Lower leg skin (tissue), 4 donors: ENCODE results near the gene RAPGEF3. TPM values are rescaled to one million over a fixed set of nuclear protein-coding genes. Genes with fewer than 3 reads are reported as not detected.

Experiments
- DNase-seq, 2 donors: peaks; one replicate each; pipeline ENCODE4 v3.0.0-alpha.2; 2019; ENCODE audit warnings: low spot score in 2 of 2
- H3K4me3 ChIP-seq: fragments of 200-600 bp; sonication (generic); 2 replicates; pipeline ENCODE4 v1.5.1; 2017; ENCODE audit warnings: mild to moderate bottlenecking, low read depth; ENCODE audit not compliant: poor library complexity, severe bottlenecking
- POLR2A ChIP-seq, 2 donors: fragments of 450-650 bp; IDR thresholded peaks; one replicate each; pipeline ENCODE4 v1.6.1; 2016 to 2017; ENCODE audit warnings: antibody characterized with exemption in 2 of 2, mild to moderate bottlenecking in 1 of 2, moderate library complexity in 1 of 2
- WGBS, 2 donors: methylation state at CpG; one replicate each; pipeline ENCODE4 v1.1.5; 2018; 5-methylcytosine and 5-hydroxymethylcytosine counted together
- intact Hi-C: fragments of 100-400 bp; cut with DNase I; formaldehyde crosslinking; loops from one replicate; pipeline ENCODE4 v1.15.0; 2023; ENCODE audit warnings: low total_unique reads
- total RNA-seq, 4 donors: library from RNA; depleted of rRNA; stranded (reverse); fragments of >200 nt; gene quantifications; one replicate each; pipeline ENCODE4 v1.1.0, GENCODE V29; 2016
- TF ChIP-seq, protein P1 (sequence below), 3 donors: fragments of 450-650 bp; IDR thresholded peaks; one replicate each; pipeline ENCODE4 v1.5.1; 2016; ENCODE audit warnings: antibody characterized with exemption in 3 of 3, mild to moderate bottlenecking in 3 of 3, moderate library complexity in 2 of 3

The RAPGEF3 gene
- total RNA-seq, 4 donors from 2014 or later = 13.4 to 27.8 (median 18.9) TPM

DNA sequence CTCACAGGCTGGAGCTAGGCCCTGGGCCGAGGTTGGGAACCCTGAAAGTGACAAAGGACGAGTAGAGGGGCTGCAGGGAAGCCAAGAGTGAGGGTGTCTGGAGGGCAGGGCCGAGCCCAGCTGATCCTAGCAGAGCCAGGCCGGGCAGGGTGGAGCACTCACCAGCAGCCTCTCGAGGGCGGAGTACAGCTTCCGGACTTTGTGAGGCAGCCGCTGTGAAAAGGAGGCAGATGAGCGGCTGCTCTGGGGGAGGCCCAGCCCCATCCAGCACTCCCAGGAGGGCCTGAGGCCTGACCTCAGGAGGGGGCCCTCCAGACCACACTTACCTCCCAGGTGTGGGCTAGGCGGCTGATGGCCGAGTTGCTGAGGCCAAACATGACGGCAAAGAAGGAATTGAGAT is 18.7 kb downstream of the RAPGEF3 start:
- no peak for DNase-seq
- TF ChIP-seq, protein P1, sequence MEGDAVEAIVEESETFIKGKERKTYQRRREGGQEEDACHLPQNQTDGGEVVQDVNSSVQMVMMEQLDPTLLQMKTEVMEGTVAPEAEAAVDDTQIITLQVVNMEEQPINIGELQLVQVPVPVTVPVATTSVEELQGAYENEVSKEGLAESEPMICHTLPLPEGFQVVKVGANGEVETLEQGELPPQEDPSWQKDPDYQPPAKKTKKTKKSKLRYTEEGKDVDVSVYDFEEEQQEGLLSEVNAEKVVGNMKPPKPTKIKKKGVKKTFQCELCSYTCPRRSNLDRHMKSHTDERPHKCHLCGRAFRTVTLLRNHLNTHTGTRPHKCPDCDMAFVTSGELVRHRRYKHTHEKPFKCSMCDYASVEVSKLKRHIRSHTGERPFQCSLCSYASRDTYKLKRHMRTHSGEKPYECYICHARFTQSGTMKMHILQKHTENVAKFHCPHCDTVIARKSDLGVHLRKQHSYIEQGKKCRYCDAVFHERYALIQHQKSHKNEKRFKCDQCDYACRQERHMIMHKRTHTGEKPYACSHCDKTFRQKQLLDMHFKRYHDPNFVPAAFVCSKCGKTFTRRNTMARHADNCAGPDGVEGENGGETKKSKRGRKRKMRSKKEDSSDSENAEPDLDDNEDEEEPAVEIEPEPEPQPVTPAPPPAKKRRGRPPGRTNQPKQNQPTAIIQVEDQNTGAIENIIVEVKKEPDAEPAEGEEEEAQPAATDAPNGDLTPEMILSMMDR (IDR thresholded peaks at IDR 0.05) = no peak
- no peak for TF ChIP-seq POLR2A (IDR thresholded peaks at IDR 0.05)
- 36 to 52% methylated on average over 12 of the region's 12 CpGs for WGBS, 2 donors
- no peak overlapping the region for H3K4me3 ChIP-seq
- intact Hi-C loops = loop anchor here (5.0 kb wide), 1 partner anchor 97 kb away; no protein-coding TSS in a partner anchor

DNA sequence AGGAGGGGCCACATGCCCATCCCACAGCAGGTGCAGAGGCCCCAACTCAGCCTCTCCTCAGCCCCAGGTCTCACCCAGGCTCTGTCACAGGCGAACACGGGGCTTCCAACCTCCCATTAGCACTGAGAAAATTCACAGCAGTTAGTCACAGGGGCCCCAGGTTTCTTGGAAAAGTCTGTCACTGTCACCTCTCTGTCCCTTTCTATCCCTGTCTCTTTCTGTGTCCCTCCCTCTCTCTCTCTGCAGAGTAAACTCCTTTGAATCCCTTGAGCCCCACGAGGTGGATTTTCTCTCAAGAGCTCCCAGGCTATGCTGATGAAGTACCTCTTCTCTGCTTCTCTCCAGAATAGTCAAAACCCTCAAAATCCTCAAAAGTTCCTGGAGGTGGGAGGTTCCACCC is 19.4 kb downstream of the RAPGEF3 start:
- intact Hi-C loops = no loop called here
- 87 to 97% methylated on average over 3 of the region's 3 CpGs for WGBS, 2 donors
- no peak for DNase-seq
- TF ChIP-seq POLR2A (IDR thresholded peaks at IDR 0.05) = no peak
- TF ChIP-seq, protein P1 (IDR thresholded peaks at IDR 0.05) = no peak
- H3K4me3 ChIP-seq = no peak overlapping the region

DNA sequence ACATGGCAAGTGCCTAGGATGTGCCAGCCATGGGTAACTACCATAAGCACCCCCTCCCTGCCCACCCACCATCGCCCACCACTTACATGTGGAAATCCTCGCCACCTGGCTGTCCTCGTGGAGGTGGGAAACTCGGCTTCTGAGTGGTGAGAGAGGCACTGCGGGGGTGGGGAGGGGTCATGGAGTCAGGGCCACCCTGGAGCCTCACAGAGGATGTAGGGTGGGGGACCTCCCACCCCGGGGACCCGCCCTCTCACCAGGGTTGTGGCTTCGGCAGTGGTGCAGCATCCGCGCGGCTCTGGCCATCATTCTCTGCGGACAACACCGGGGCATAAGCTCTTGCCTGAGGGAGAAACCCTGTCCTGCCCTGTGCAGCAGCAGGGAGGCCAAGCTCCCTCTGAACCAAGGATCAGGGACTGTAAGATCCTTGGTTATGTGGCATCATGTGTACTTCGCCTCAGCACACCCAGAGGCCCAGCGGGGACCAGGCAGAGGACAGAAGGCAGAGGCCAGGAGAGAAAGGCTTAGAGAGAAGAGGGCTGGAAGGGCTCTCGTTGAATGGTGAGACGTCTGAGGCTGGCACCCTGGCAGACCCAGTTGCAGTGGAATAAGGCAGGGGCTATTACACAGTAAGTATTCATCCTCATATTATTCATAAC is 20.6 kb downstream of the RAPGEF3 start:
- TF ChIP-seq, protein P1 (IDR thresholded peaks at IDR 0.05) = no peak
- no peak for TF ChIP-seq POLR2A (IDR thresholded peaks at IDR 0.05)
- WGBS, 2 donors = 82 to 88% methylated on average over 16 to 17 of the region's 17 CpGs
- DNase-seq = no peak
- intact Hi-C loops = no loop called here
- H3K4me3 ChIP-seq = no peak overlapping the region

DNA sequence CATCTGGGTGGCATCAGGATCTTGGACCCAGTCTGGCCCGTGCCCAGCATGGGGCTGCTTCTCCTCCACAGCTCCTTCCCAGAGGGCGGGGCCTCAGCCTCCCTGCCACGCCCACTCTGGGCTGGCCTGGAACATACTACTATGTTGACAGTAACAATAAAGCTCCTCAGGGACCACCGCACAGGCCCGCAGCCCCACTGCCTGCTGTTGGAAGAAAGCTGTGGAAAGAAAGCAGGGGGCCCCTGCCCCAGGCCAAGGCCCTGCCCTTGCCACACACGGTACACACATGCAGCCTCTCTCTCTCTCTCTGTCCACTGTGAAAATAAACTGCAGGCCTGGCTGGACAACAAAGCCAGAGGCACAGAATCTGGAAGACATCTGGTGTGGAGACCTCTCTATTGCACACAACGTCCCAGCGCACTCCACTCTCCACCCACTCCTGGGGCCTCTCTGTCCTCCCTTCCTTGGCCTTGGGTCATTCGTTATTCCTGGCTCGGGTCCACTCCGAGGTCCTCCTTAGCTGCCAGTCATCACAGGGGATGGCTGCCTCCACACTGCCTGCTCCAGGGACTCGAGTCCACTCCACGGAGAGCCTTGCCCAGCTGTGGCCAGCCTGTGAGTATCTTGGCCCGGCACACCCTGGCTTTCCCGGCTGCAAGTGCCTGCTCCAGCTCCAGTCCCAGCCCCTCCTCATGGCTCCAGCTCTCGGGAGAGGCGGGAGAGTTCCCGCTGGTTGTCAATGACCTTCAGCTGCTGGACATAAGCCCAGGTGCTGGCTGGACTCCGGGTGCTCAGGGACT is 21.6 kb downstream of the RAPGEF3 start:
- TF ChIP-seq POLR2A (IDR thresholded peaks at IDR 0.05) = no peak
- TF ChIP-seq, protein P1 (IDR thresholded peaks at IDR 0.05) = no peak
- DNase-seq = peak; percentile 66 to 92
- H3K4me3 ChIP-seq = no peak overlapping the region
- intact Hi-C loops = no loop called here
- WGBS, 2 donors = 45 to 46% methylated on average over 16 to 17 of the region's 19 CpGs

DNA sequence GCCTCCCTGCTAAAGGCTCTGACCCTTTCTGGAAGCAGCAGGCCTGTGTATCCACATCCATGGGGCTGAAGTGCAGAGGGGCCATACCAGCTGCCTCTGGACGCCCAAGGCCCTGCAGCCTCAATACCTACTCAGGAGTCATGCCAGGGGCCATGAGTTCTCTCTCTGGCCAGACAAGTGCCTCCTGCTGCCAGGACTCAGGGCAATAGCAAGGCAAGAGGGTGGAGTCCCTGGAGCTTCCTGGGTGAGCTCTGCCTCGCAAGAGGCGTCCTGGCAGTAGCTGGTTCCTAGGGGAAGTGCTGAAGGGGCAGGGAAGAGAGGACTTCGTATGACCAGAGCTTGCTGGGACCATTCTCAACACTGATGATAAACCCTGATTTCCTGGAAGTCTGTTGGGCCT is 22.5 kb downstream of the RAPGEF3 start:
- intact Hi-C loops = no loop called here
- TF ChIP-seq, protein P1 (IDR thresholded peaks at IDR 0.05) = no peak
- TF ChIP-seq POLR2A (IDR thresholded peaks at IDR 0.05) = no peak
- DNase-seq = no peak
- no peak overlapping the region for H3K4me3 ChIP-seq
- WGBS, 2 donors = 28 to 36% methylated on average over 4 of the region's 4 CpGs
